A549 (cell line): ENCODE measurements around the gene SUB1. TPM values are rescaled to one million over a fixed set of nuclear protein-coding genes. Genes with fewer than 3 reads are reported as not detected.
"Not testable (repeated sequence)": the region's sequence is repeated elsewhere in the genome, so short reads cannot be mapped to it uniquely, and the experiment has no call there.

ENCODE experiments used
- ATAC-seq, 2 experiments: fragments of 200-7000 bp in 1 of 2; fragments of >200 bp in 1 of 2; cut with Nextera tagmentation in 1 of 2; cut with Tn5 transposase in 1 of 2; 3 replicates each; pipeline versions ENCODE4 v1.8.0 to v1.9.1; 2018 to 2020; ENCODE audit warnings: mild to moderate bottlenecking in 1 of 2, moderate library complexity in 1 of 2
- CTCF ChIA-PET: fragments of 300-600 bp; sonication (Branson Sonifier 250); formaldehyde crosslinking; extraction: SDS; loops from one replicate; lab custom pipeline; 2021; ENCODE audit warnings: antibody characterized with exemption, inconsistent platforms; lab: Yijun Ruan, JAX
- POLR2A ChIA-PET: fragments of 350-600 bp; formaldehyde crosslinking; extraction: SDS; loops from one replicate; lab custom pipeline; 2021; ENCODE audit warnings: antibody characterized with exemption, inconsistent platforms; lab: Yijun Ruan, JAX
- DNase-seq, 2 experiments: peaks; one replicate each; pipeline versions ENCODE4 v3.0.0 to v3.0.0-alpha.2; 2011 to 2016; ENCODE audit warnings: low read depth in 1 of 2, low spot score in 1 of 2
- FAIRE-seq: peaks from 2 replicates; lab custom pipeline; 2011; peaks lifted over from hg19 to GRCh38; lab: Jason Lieb, UNC
- H3K27ac ChIP-seq, 2 experiments: fragments of >200 bp; sonication (Bioruptor Twin); formaldehyde crosslinking; 3 replicates each; pipeline ENCODE4 v1.5.1; 2016 to 2017
- H3K4me1 ChIP-seq: fragments of >200 bp; sonication (Bioruptor Twin); formaldehyde crosslinking; 3 replicates; pipeline ENCODE4 v1.6.1; 2016
- H3K4me2 ChIP-seq: fragments of >200 bp; sonication (Bioruptor Twin); formaldehyde crosslinking; 3 replicates; pipeline ENCODE4 v1.6.1; 2016
- H3K4me3 ChIP-seq: fragments of >200 bp; sonication (Bioruptor Twin); formaldehyde crosslinking; 3 replicates; pipeline ENCODE4 v1.5.1; 2016
- H3K9me3 ChIP-seq: fragments of >200 bp; sonication (Bioruptor Twin); formaldehyde crosslinking; 3 replicates; pipeline ENCODE4 v1.6.1; 2016
- CEBPB ChIP-seq, 2 experiments: fragments of >200 bp in 1 of 2; sonication (Bioruptor Twin) in 1 of 2; formaldehyde crosslinking in 1 of 2; IDR thresholded peaks; 2 replicates each; pipeline ENCODE4 v1.6.1; 2012 to 2016
- CHD2 ChIP-seq: fragments of 150-350 bp; IDR thresholded peaks from 2 replicates; pipeline ENCODE4 v1.6.1; 2014; ENCODE audit warnings: low read length; ENCODE audit not compliant: partially characterized antibody
- ESRRA ChIP-seq: fragments of 150-350 bp; IDR thresholded peaks from 2 replicates; pipeline ENCODE4 v1.6.1; 2014; ENCODE audit warnings: mild to moderate bottlenecking, low read length, borderline replicate concordance
- FOSL2 ChIP-seq, 2 experiments: fragments of 450-650 bp in 1 of 2; fragments of >200 bp in 1 of 2; sonication (Bioruptor Twin) in 1 of 2; formaldehyde crosslinking; IDR thresholded peaks; 2 replicates each; pipeline versions ENCODE4 v1.5.0 to v1.6.1; 2016 to 2020; ENCODE audit warnings: mild to moderate bottlenecking in 1 of 2, moderate library complexity in 1 of 2
- GATA3 ChIP-seq: IDR thresholded peaks from 2 replicates; pipeline ENCODE4 v1.6.1; 2012; ENCODE audit warnings: borderline replicate concordance
- KDM5A ChIP-seq: fragments of 200-600 bp; sonication (generic); IDR thresholded peaks from 2 replicates; pipeline ENCODE4 v1.6.1; 2016; ENCODE audit warnings: antibody characterized with exemption, mild to moderate bottlenecking
- MAFK ChIP-seq: fragments of 450-650 bp; IDR thresholded peaks from 2 replicates; pipeline ENCODE4 v1.6.1; 2014; ENCODE audit not compliant: partially characterized antibody
- PHF8 ChIP-seq: fragments of 200-600 bp; sonication (generic); IDR thresholded peaks from 2 replicates; pipeline ENCODE4 v1.6.1; 2016; ENCODE audit warnings: low read depth, mild to moderate bottlenecking, antibody characterized with exemption, moderate library complexity, borderline replicate concordance
- RARB ChIP-seq: fragments of 250-450 bp; sonication (Bioruptor Pico); IDR thresholded peaks from 2 replicates; pipeline ENCODE4 v1.8.0; 2021; ENCODE audit warnings: mild to moderate bottlenecking, moderate library complexity
- ZSCAN20 ChIP-seq: fragments of 250-450 bp; sonication (Bioruptor Pico); IDR thresholded peaks from 2 replicates; pipeline ENCODE4 v1.8.0; 2022; ENCODE audit warnings: mild to moderate bottlenecking, moderate library complexity
- WGBS: methylation state at CpG from one replicate; pipeline ENCODE4 v1.1.6; 2017; ENCODE audit errors: missing lambda C conversion rate; 5-methylcytosine and 5-hydroxymethylcytosine counted together
- polyA plus RNA-seq, 4 experiments: library from polyadenylated mRNA; depleted of rRNA in 3 of 4; stranded (reverse); fragments of >200 nt; fragmentation: RNase III in 1 of 4; extraction: RNeasy Plus Mini Kit Qiagen cat#74134 plus additional on column Dnase treatment in 1 of 4; gene quantifications; 2 replicates in 3 of 4; 3 replicates in 1 of 4; pipeline ENCODE4 v1.2.3, GENCODE V29; 2011 to 2017
- TF ChIP-seq, protein P1 (sequence below): fragments of 250-450 bp; sonication (Bioruptor Pico); IDR thresholded peaks from 2 replicates; pipeline ENCODE4 v1.5.0; 2021; ENCODE audit warnings: mild to moderate bottlenecking, moderate library complexity, borderline replicate concordance
- TF ChIP-seq, protein P2 (sequence below): fragments of 250-450 bp; sonication (Bioruptor Pico); IDR thresholded peaks from 2 replicates; pipeline ENCODE4 v1.5.0; 2020; ENCODE audit warnings: low read depth, mild to moderate bottlenecking, moderate library complexity
- TF ChIP-seq, protein P3 (sequence below): fragments of 150-350 bp; IDR thresholded peaks from 2 replicates; pipeline ENCODE4 v1.6.1; 2014; ENCODE audit warnings: low read depth, mild to moderate bottlenecking, low read length

Gene SUB1
- polyA plus RNA-seq, 2 of the 4 experiments (the other 2 are of a cell fraction), result 190 to 450 TPM

DNA sequence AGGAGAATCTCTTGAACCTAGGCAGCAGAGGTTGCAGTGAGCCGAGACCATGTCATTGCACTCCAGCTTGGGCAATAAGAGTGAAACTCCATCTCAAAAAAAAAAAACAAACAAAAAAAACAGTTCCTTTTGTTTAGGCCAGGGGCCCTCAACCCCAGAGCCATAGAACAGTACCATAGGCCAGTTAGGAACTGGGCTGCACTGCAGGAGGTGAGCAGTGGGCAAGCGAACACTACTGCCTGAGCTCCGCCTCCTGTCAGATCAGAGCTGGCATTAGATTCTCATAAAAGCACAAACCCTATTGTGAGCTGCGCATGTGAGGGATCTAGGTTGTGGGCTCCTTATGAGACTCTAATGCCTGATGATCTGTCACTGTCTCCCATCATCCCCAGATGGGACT is 49.1 kb upstream of the SUB1 start:
- TF ChIP-seq, protein P1, sequence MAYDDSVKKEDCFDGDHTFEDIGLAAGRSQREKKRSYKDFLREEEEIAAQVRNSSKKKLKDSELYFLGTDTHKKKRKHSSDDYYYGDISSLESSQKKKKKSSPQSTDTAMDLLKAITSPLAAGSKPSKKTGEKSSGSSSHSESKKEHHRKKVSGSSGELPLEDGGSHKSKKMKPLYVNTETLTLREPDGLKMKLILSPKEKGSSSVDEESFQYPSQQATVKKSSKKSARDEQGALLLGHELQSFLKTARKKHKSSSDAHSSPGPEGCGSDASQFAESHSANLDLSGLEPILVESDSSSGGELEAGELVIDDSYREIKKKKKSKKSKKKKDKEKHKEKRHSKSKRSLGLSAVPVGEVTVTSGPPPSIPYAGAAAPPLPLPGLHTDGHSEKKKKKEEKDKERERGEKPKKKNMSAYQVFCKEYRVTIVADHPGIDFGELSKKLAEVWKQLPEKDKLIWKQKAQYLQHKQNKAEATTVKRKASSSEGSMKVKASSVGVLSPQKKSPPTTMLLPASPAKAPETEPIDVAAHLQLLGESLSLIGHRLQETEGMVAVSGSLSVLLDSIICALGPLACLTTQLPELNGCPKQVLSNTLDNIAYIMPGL (CRISPR knock-in tag), result no peak
- TF ChIP-seq ESRRA (no peak), MAFK (no peak), KDM5A (no peak), CHD2 (no peak), PHF8 (no peak)
- TF ChIP-seq, protein P2, sequence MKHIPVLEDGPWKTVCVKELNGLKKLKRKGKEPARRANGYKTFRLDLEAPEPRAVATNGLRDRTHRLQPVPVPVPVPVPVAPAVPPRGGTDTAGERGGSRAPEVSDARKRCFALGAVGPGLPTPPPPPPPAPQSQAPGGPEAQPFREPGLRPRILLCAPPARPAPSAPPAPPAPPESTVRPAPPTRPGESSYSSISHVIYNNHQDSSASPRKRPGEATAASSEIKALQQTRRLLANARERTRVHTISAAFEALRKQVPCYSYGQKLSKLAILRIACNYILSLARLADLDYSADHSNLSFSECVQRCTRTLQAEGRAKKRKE (CRISPR knock-in tag), result no peak
- TF ChIP-seq, protein P3, sequence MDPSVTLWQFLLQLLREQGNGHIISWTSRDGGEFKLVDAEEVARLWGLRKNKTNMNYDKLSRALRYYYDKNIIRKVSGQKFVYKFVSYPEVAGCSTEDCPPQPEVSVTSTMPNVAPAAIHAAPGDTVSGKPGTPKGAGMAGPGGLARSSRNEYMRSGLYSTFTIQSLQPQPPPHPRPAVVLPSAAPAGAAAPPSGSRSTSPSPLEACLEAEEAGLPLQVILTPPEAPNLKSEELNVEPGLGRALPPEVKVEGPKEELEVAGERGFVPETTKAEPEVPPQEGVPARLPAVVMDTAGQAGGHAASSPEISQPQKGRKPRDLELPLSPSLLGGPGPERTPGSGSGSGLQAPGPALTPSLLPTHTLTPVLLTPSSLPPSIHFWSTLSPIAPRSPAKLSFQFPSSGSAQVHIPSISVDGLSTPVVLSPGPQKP, result no peak
- ChIA-PET CTCF (interaction anchor here (1.5 kb wide), 1 partner anchor 10 kb away, joined by 3 read pairs; no protein-coding TSS in a partner anchor), POLR2A (no interaction called here)
- Histone ChIP-seq H3K9me3 (no peaks in the 10 kb centered on the region), H3K4me1 (peaks cover 28% of the 10 kb centered on the region), H3K27ac (0 out of 6 replicates have a peak overlapping the region, but pooled peaks of 1 of the 2 experiments have one; percentile 5), H3K4me2 (no peak overlapping the region), H3K4me3 (no peak overlapping the region)
- FAIRE-seq (no peak), ATAC-seq (no peak), DNase-seq (no peak)
- 86% methylated on average over 4 of the region's 4 CpGs for WGBS

DNA sequence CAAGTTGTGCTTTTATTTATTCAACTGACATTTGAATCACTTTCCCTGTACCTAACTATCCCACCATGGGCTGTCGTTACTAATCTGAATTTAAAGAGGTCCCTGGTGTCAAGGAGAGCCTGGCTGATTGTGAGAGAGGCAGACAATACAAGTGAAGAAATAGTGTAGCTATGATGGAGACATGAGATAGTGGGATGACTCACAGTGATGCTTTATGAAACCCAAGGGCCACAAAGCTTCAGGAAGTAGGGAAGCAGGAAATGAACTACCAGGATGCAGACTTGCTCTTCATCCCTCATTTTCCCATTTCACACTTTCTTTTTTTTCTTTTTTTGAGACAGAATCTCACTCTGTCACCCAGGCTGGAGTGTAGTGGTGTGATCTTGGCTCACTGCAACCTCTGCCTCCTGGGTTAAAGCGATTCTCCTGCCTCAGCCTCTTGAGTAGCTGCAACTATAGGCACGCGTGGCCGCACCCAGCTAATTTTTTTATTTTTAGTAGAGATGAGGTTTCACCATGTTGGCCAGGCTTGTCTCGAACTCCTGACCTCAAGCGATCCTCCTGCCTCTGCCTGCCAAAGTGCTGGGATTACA is 47.8 kb upstream of the SUB1 start:
- peaks cover 19% of the 10 kb centered on the region; the same call in 2 of the 3 replicates for H3K4me1 ChIP-seq
- H3K27ac ChIP-seq, result peak overlapping the region; percentile 51 to 77; a peak in 4 of 6 replicates
- peak overlapping the region; percentile 32 for H3K4me2 ChIP-seq
- H3K9me3 ChIP-seq, FAIRE-seq, H3K4me3 ChIP-seq, POLR2A ChIA-PET: not testable (repeated sequence)
- CTCF ChIA-PET, result interaction anchor here (1.5 to 3.3 kb wide), 3 partner anchors 9 to 52 kb away, joined by 3 to 16 read pairs (median 7); no protein-coding TSS in a partner anchor
- TF ChIP-seq GATA3 (peak; percentile 62; the same call in 1 of the 2 replicates), FOSL2 (IDR thresholded peaks at IDR 0.05) (0 out of 2 replicates have a peak, but pooled peaks have one; percentile 37), FOSL2 (CRISPR knock-in tag; IDR thresholded peaks at IDR 0.05) (peak; percentile 86), CEBPB (IDR thresholded peaks at IDR 0.05) (0 out of 4 replicates have a peak, but pooled peaks have one; percentile 17 to 38)
- WGBS, result 82% methylated on average over 7 of the region's 7 CpGs
- DNase-seq (peak; percentile 52 to 76), ATAC-seq (peak; percentile 88 to 95)

DNA sequence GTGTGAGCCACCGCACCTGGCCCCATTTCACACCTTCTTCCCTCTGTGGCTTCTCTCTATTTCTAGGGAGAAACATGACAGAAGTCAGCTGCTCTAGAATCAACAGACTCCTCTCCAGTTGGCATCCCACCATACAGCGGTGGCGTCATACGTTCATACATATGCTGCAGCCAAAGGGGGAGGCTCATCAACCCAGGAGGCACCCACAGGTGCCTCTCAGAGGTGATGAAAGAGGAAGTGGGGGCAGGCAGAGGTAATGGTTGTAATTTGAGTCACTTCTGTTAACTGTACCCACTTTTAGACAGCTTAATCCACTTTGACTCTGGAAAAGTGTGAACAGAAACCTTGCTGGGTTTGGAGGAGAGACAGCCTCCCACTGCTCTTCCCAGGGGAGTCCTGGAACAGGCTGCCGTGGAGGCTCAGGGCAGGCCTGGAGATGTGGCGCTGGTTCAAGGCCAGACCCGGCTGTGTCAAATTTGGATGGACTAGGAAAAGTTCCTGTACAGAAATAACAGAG is 47.3 kb upstream of the SUB1 start:
- peak overlapping the region; percentile 51 to 77; a peak in 4 of 6 replicates for H3K27ac ChIP-seq
- ChIA-PET POLR2A (no interaction called here), CTCF (interaction anchor here (1.1 to 3.3 kb wide), 3 partner anchors 48 to 77 kb away, joined by 3 to 16 read pairs (median 7); no protein-coding TSS in a partner anchor)
- 88% methylated on average over 7 of the region's 7 CpGs for WGBS
- no peak overlapping the region for H3K4me3 ChIP-seq
- DNase-seq (no peak), FAIRE-seq (no peak), ATAC-seq (no peak)
- TF ChIP-seq ZSCAN20 (CRISPR knock-in tag) (no peak), RARB (no peak)
- H3K4me2 ChIP-seq, result no peak overlapping the region; the same call in 2 of the 3 replicates
- H3K4me1 ChIP-seq, result peaks cover 15% of the 10 kb centered on the region; the same call in 2 of the 3 replicates
- H3K9me3 ChIP-seq, result no peaks in the 10 kb centered on the region
